IMR-90 (cell line): ENCODE data around the gene COL13A1.

Source experiments
- BHLHE40 ChIP-seq: fragments of 150-350 bp; IDR thresholded peaks from 2 replicates; pipeline ENCODE4 v1.6.1; 2016; ENCODE audit warnings: mild to moderate bottlenecking, low read depth, low read length
- CEBPB ChIP-seq: IDR thresholded peaks from 2 replicates; pipeline ENCODE4 v1.6.1; 2012; ENCODE audit warnings: low read depth, low read length, improper control_type of control experiment
- CHD1 ChIP-seq: IDR thresholded peaks from 2 replicates; pipeline ENCODE4 v1.6.1; 2012; ENCODE audit warnings: low read depth, low read length, improper control_type of control experiment
- FOS ChIP-seq: fragments of 150-350 bp; IDR thresholded peaks from 2 replicates; pipeline ENCODE4 v1.6.1; 2016; ENCODE audit warnings: low read depth, low read length
- POLR2A ChIP-seq: IDR thresholded peaks from 2 replicates; pipeline ENCODE4 v1.6.1; 2012; ENCODE audit warnings: mild to moderate bottlenecking, low read depth, low read length
- RCOR1 ChIP-seq: IDR thresholded peaks from 2 replicates; pipeline ENCODE4 v1.6.1; 2012; ENCODE audit warnings: mild to moderate bottlenecking, low read length, improper control_type of control experiment; ENCODE audit not compliant: insufficient replicate concordance
- SMC3 ChIP-seq: fragments of 150-350 bp; IDR thresholded peaks from 2 replicates; pipeline ENCODE4 v1.6.1; 2016; ENCODE audit warnings: low read depth, mild to moderate bottlenecking, antibody characterized with exemption, low read length, moderate library complexity
- TF ChIP-seq, protein P1 (sequence below): conservative IDR thresholded peaks from 2 replicates; pipeline ENCODE4 v1.5.1; 2012; ENCODE audit warnings: mild to moderate bottlenecking, low read depth, low read length, improper control_type of control experiment

DNA sequence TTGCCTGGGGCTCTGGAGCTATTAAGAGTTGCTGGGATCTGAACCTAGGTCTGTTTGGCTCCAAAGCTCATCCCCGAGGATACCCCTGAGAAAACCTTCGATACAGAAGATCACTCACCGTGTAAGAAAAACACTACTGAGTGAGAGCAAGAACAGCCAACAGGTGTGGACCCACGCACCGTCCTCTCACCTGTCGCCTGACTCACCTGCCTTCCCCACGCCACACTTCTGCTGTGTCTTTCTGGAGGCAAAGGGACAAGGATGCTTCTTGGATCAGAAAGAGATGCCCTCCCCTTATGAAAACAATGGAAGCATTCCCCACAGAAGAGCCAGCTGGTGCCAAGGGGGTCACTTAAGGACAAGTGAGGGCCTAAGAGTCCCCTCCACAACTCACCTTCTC, 46.7 kb downstream of the COL13A1 start:
- TF ChIP-seq RCOR1 (no peak), POLR2A (no peak), FOS (no peak), CHD1 (no peak), SMC3 (no peak), BHLHE40 (no peak), CEBPB (no peak)
- TF ChIP-seq, protein P1, sequence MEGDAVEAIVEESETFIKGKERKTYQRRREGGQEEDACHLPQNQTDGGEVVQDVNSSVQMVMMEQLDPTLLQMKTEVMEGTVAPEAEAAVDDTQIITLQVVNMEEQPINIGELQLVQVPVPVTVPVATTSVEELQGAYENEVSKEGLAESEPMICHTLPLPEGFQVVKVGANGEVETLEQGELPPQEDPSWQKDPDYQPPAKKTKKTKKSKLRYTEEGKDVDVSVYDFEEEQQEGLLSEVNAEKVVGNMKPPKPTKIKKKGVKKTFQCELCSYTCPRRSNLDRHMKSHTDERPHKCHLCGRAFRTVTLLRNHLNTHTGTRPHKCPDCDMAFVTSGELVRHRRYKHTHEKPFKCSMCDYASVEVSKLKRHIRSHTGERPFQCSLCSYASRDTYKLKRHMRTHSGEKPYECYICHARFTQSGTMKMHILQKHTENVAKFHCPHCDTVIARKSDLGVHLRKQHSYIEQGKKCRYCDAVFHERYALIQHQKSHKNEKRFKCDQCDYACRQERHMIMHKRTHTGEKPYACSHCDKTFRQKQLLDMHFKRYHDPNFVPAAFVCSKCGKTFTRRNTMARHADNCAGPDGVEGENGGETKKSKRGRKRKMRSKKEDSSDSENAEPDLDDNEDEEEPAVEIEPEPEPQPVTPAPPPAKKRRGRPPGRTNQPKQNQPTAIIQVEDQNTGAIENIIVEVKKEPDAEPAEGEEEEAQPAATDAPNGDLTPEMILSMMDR, result no peak
